ENCODE data around the gene SGTA.
A peak's percentile ranks its signal among the peaks of the same experiment; 100 is the strongest.

Gene SGTA

GRCh38 chr19:2782936-2783780, at the start of gene SGTA:
Gene SGTA, minus strand, starts transcription at chr19:2783273. Its CDS starts 14,205 bp downstream, at chr19:2769068.
- H3K4me3 ChIP-seq (ENCODE audit: low read length), result peak within 1 kb of the TSS; percentile 97
- peak; percentile 52 for TF ChIP-seq CTCF (conservative IDR thresholded peaks at IDR 0.05; ENCODE audit: low read length)
- peak; percentile 99 for DNase-seq (ENCODE audit: low read depth)

GRCh38 chr19:2827840-2828489, 44.9 kb upstream of the SGTA start:
- no peak overlapping the region for H3K4me3 ChIP-seq (ENCODE audit: low read length)
- no peak for DNase-seq (ENCODE audit: low read depth)
- no peak for TF ChIP-seq CTCF (conservative IDR thresholded peaks at IDR 0.05; ENCODE audit: low read length)

- no peak for DNase-seq (ENCODE audit: low read depth)
- no peak overlapping the region for H3K4me3 ChIP-seq (ENCODE audit: low read length)
- TF ChIP-seq CTCF (conservative IDR thresholded peaks at IDR 0.05; ENCODE audit: low read length), result no peak
Observed at GRCh38 chr19:2827022-2827421, 43.9 kb upstream of the SGTA start.

- DNase-seq (ENCODE audit: low read depth), result no peak
- no peak overlapping the region for H3K4me3 ChIP-seq (ENCODE audit: low read length)
- no peak for TF ChIP-seq CTCF (conservative IDR thresholded peaks at IDR 0.05; ENCODE audit: low read length)
Observed at GRCh38 chr19:2824129-2824528, 41.1 kb upstream of the SGTA start.

- no peak overlapping the region for H3K4me3 ChIP-seq (ENCODE audit: low read length)
- no peak for TF ChIP-seq CTCF (conservative IDR thresholded peaks at IDR 0.05; ENCODE audit: low read length)
- no peak for DNase-seq (ENCODE audit: low read depth)
Observed at GRCh38 chr19:2823646-2824045, 40.6 kb upstream of the SGTA start.

- DNase-seq (ENCODE audit: low read depth), result no peak
- no peak overlapping the region for H3K4me3 ChIP-seq (ENCODE audit: low read length)
- no peak for TF ChIP-seq CTCF (conservative IDR thresholded peaks at IDR 0.05; ENCODE audit: low read length)
Observed at GRCh38 chr19:2822846-2823245, 39.8 kb upstream of the SGTA start.
